Smooth muscle cell (in vitro differentiated cells): ENCODE measurements around the gene NTRK3. TPM values are rescaled to one million over a fixed set of nuclear protein-coding genes. Genes with fewer than 3 reads are reported as not detected.

Source experiments
- DNase-seq: peaks from one replicate; lab custom pipeline; 2025; ENCODE audit not compliant: unreplicated experiment; lab: John Stamatoyannopoulos, UW
- H2AFZ ChIP-seq: fragments of 200-600 bp; sonication (generic); 2 replicates; pipeline ENCODE4 v1.6.0; 2016; ENCODE audit warnings: antibody characterized with exemption, low read depth, mild to moderate bottlenecking
- H3F3A ChIP-seq: fragments of 200-600 bp; sonication (generic); 2 replicates; pipeline ENCODE4 v1.6.0; 2017; ENCODE audit warnings: antibody characterized with exemption, low read depth
- H3K27ac ChIP-seq: fragments of 200-600 bp; sonication (generic); 2 replicates; pipeline ENCODE4 v1.5.1; 2016; ENCODE audit warnings: low read depth, mild to moderate bottlenecking
- H3K27me3 ChIP-seq: fragments of 200-600 bp; sonication (generic); 2 replicates; pipeline ENCODE4 v1.6.1; 2016; ENCODE audit warnings: low read depth, mild to moderate bottlenecking
- H3K36me3 ChIP-seq: fragments of 200-600 bp; sonication (generic); 2 replicates; pipeline ENCODE4 v1.5.1; 2016; ENCODE audit warnings: low read depth
- H3K4me1 ChIP-seq: fragments of 200-600 bp; sonication (generic); 2 replicates; pipeline ENCODE4 v1.5.1; 2016; ENCODE audit warnings: low read depth
- H3K4me2 ChIP-seq: fragments of 200-600 bp; sonication (generic); 2 replicates; pipeline ENCODE4 v1.6.0; 2016; ENCODE audit warnings: mild to moderate bottlenecking
- H3K4me3 ChIP-seq: fragments of 200-600 bp; sonication (generic); 2 replicates; pipeline ENCODE4 v1.5.1; 2016; ENCODE audit warnings: mild to moderate bottlenecking
- H3K79me2 ChIP-seq: fragments of 200-600 bp; sonication (generic); 2 replicates; pipeline ENCODE4 v1.6.0; 2016; ENCODE audit warnings: low read depth, mild to moderate bottlenecking
- H3K9ac ChIP-seq: fragments of 200-600 bp; sonication (generic); 2 replicates; pipeline ENCODE4 v1.6.0; 2016; ENCODE audit warnings: low read depth
- H3K9me3 ChIP-seq: fragments of 200-600 bp; sonication (generic); replicated peaks from 2 replicates; pipeline ENCODE4 v1.5.1; 2016; ENCODE audit warnings: low read depth
- H4K20me1 ChIP-seq: fragments of 200-600 bp; sonication (generic); 2 replicates; pipeline ENCODE4 v1.6.0; 2016; ENCODE audit warnings: low read depth
- CTCF ChIP-seq: fragments of 200-600 bp; sonication (generic); IDR thresholded peaks from 2 replicates; pipeline ENCODE4 v1.5.1; 2017; ENCODE audit warnings: borderline replicate concordance, mild to moderate bottlenecking, antibody characterized with exemption; ENCODE audit not compliant: insufficient read depth, poor library complexity, severe bottlenecking
- WGBS: methylation state at CpG from one replicate; pipeline ENCODE4 v1.1.7; 2016; ENCODE audit warnings: low lambda C conversion rate; 5-methylcytosine and 5-hydroxymethylcytosine counted together
- polyA plus RNA-seq: library from polyadenylated mRNA; unstranded; fragments of >200 nt; fragmentation: Nextera tagmentation; extraction: Ambion mirVana; gene quantifications from 2 replicates; pipeline ENCODE4 v1.2.1, GENCODE V29; 2016
- total RNA-seq: library from RNA; depleted of rRNA; stranded (reverse); fragments of >200 nt; gene quantifications from 2 replicates; pipeline ENCODE4 v1.2.3, GENCODE V29; 2014

Gene NTRK3
- total and polyA plus RNA-seq, 2 experiments from 2014 or later = 3.3 to 3.5 TPM

DNA sequence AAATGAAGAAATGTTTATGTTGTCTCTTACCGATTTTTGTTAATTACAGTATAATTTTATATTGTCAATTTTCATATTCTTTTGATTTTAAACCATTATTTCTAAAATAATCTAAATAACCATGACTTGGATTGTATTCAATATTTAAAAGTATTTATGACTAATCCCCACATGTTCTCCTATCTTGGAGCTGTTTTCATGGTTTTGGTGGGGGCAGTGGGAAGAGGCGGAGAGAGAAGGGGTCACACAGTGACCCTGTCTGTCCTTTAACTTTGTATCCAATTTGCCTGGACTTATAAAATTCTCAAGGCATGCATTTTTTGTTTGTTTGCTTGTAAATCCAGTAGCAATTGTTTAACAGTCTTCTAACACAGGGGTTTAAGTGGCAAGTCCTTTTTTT is 407.4 kb downstream of the NTRK3 start:
- no peak overlapping the region for H3K4me3 ChIP-seq
- H3F3A ChIP-seq = no peaks in the 10 kb centered on the region
- H3K27me3 ChIP-seq = peaks cover 3% of the 10 kb centered on the region
- WGBS = 90% methylated on average over 2 of the region's 2 CpGs
- no peak for DNase-seq
- no peak for TF ChIP-seq CTCF
- H3K9me3 ChIP-seq = no peaks in the 10 kb centered on the region
- no peaks in the 10 kb centered on the region for H4K20me1 ChIP-seq
- no peak overlapping the region for H3K27ac ChIP-seq
- no peak overlapping the region for H3K4me2 ChIP-seq
- no peak overlapping the region for H3K9ac ChIP-seq
- no peaks in the 10 kb centered on the region for H3K4me1 ChIP-seq
- H3K36me3 ChIP-seq = no peaks in the 10 kb centered on the region
- no peaks in the 10 kb centered on the region for H3K79me2 ChIP-seq
- no peak overlapping the region for H2AFZ ChIP-seq

GRCh38 chr15:87848012-87848411 is 408.5 kb downstream of the NTRK3 start:
- Histone ChIP-seq H3K9me3 (no peaks in the 10 kb centered on the region), H3K27me3 (peaks cover 3% of the 10 kb centered on the region), H4K20me1 (no peaks in the 10 kb centered on the region), H3K9ac (no peak overlapping the region), H3F3A (no peaks in the 10 kb centered on the region), H3K4me3 (no peak overlapping the region), H2AFZ (no peak overlapping the region), H3K36me3 (no peaks in the 10 kb centered on the region), H3K79me2 (no peaks in the 10 kb centered on the region), H3K27ac (no peak overlapping the region), H3K4me1 (no peaks in the 10 kb centered on the region), H3K4me2 (no peak overlapping the region)
- DNase-seq = no peak
- WGBS = 85% methylated on average over 1 of the region's 1 CpG
- no peak for TF ChIP-seq CTCF

- no peak overlapping the region for H3K9ac ChIP-seq
- H3K79me2 ChIP-seq = no peaks in the 10 kb centered on the region
- WGBS = 91% methylated on average over 3 of the region's 3 CpGs
- no peak overlapping the region for H2AFZ ChIP-seq
- no peak for TF ChIP-seq CTCF
- H3K4me1 ChIP-seq = no peaks in the 10 kb centered on the region
- H4K20me1 ChIP-seq = no peaks in the 10 kb centered on the region
- no peak overlapping the region for H3K4me2 ChIP-seq
- H3K9me3 ChIP-seq = no peaks in the 10 kb centered on the region
- no peak overlapping the region for H3K4me3 ChIP-seq
- H3K36me3 ChIP-seq = no peaks in the 10 kb centered on the region
- no peaks in the 10 kb centered on the region for H3F3A ChIP-seq
- no peak for DNase-seq
- H3K27me3 ChIP-seq = peaks cover 3% of the 10 kb centered on the region
- no peak overlapping the region for H3K27ac ChIP-seq
These were observed 409.8 kb downstream of the NTRK3 start for GRCh38 chr15:87846746-87847145.

DNA sequence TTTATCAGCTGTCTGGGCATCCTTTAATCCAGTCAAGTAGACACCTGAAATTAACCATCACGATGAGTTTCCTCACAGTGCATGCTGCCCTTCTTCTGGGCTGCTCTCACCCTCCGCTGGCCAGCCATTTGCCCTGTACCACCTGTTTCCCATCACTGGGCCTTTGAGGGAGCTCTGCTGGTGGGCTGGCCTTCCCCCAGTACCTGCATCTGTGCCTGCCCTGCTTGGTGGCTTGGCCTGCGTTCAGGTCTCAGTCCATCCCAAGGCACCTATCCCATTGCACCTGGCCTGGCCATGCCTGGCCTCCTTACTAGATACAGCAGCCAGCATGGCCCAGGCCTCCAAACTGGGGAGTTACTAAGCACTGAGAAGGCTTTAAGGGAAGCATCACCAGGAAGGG is 413.2 kb downstream of the NTRK3 start:
- H3K36me3 ChIP-seq = no peaks in the 10 kb centered on the region
- no peak for TF ChIP-seq CTCF
- WGBS = 92% methylated on average over 3 of the region's 3 CpGs
- no peaks in the 10 kb centered on the region for H3K9me3 ChIP-seq
- no peak overlapping the region for H2AFZ ChIP-seq
- H3K27me3 ChIP-seq = peaks cover 3% of the 10 kb centered on the region
- H3K4me1 ChIP-seq = no peaks in the 10 kb centered on the region
- no peak overlapping the region for H3K9ac ChIP-seq
- H3K27ac ChIP-seq = no peak overlapping the region
- no peaks in the 10 kb centered on the region for H3K79me2 ChIP-seq
- no peak overlapping the region for H3K4me2 ChIP-seq
- H4K20me1 ChIP-seq = no peaks in the 10 kb centered on the region
- no peaks in the 10 kb centered on the region for H3F3A ChIP-seq
- DNase-seq = no peak
- H3K4me3 ChIP-seq = no peak overlapping the region
